GM19328 (cell line): ENCODE measurements around the gene EDN3.

Experiments used
- ATAC-seq: cut with Tn5 transposase; IDR thresholded peaks from one replicate; pipeline ENCODE4 v1.9.1; 2021; ENCODE audit warnings: mild to moderate bottlenecking, moderate library complexity; ENCODE audit not compliant: unreplicated experiment

The EDN3 gene

GRCh38 chr20:59360934-59361333, 60.5 kb downstream of the EDN3 start:
- no peak for ATAC-seq

GRCh38 chr20:59361411-59361810, 61.0 kb downstream of the EDN3 start:
- no peak for ATAC-seq

GRCh38 chr20:59363101-59363500, 62.7 kb downstream of the EDN3 start:
- no peak for ATAC-seq

- ATAC-seq, result no peak
These were observed 64.2 kb downstream of the EDN3 start for GRCh38 chr20:59364611-59365010.

GRCh38 chr20:59365611-59366285, 65.3 kb downstream of the EDN3 start:
- ATAC-seq, result no peak

- no peak for ATAC-seq
These were observed 71.0 kb downstream of the EDN3 start for GRCh38 chr20:59371431-59371830.

- no peak for ATAC-seq
These were observed 73.8 kb downstream of the EDN3 start for GRCh38 chr20:59374261-59374660.

GRCh38 chr20:59375541-59375940, 75.1 kb downstream of the EDN3 start:
- no peak for ATAC-seq
